Natural killer cell treated with Interleukin-12 subunit alpha and Interleukin-12 subunit beta and Interleukin-15 and Interleukin-18, amount 100 ng/mL, for 72 hours (primary cell): ENCODE measurements around the gene DCPS. TPM values are rescaled to one million over a fixed set of nuclear protein-coding genes. Genes with fewer than 3 reads are reported as not detected.
"Not testable (repeated sequence)": the region's sequence is repeated elsewhere in the genome, so short reads cannot be mapped to it uniquely, and the experiment has no call there.

Experiments
- ATAC-seq, 2 donors: fragments of 150-1000 bp; cut with Tn5 transposase in 1 of 2; sonication (Bioruptor Pico), chemical (Tn5 transposase) in 1 of 2; 2 replicates each; pipeline ENCODE4 v1.10.0; 2021
- DNase-seq: peaks from one replicate; pipeline ENCODE4 v3.0.0; 2022; ENCODE audit warnings: low spot score
- H3K27ac Mint-ChIP-seq, 2 donors: 1 replicate in 1 of 2; 2 replicates in 1 of 2; pipeline ENCODE4 v1.8.0; 2022; ENCODE audit warnings: mixed read lengths in 2 of 2, mild to moderate bottlenecking in 1 of 2, moderate library complexity in 1 of 2
- H3K27me3 Mint-ChIP-seq, 2 donors: 1 replicate in 1 of 2; 2 replicates in 1 of 2; pipeline ENCODE4 v1.8.0; 2022; ENCODE audit warnings: mixed read lengths in 2 of 2
- H3K36me3 Mint-ChIP-seq: one replicate; pipeline ENCODE4 v1.8.0; 2022; ENCODE audit warnings: mixed read lengths
- H3K4me1 Mint-ChIP-seq, 2 donors: 1 replicate in 1 of 2; 2 replicates in 1 of 2; pipeline ENCODE4 v1.8.0; 2022; ENCODE audit warnings: low read depth in 2 of 2, mixed read lengths in 2 of 2, mild to moderate bottlenecking in 1 of 2
- H3K4me3 Mint-ChIP-seq: one replicate; pipeline ENCODE4 v1.8.0; 2022; ENCODE audit warnings: mixed read lengths
- H3K9me3 Mint-ChIP-seq: 2 replicates; pipeline ENCODE4 v1.8.0; 2022; ENCODE audit warnings: mixed read lengths
- total RNA-seq, 2 donors: library from RNA; stranded (reverse); gene quantifications; one replicate each; pipeline ENCODE4 v1.2.3, GENCODE V29; 2022

The DCPS gene
- total RNA-seq, 2 donors from 2014 or later, result 32.8 to 46.7 TPM

DNA sequence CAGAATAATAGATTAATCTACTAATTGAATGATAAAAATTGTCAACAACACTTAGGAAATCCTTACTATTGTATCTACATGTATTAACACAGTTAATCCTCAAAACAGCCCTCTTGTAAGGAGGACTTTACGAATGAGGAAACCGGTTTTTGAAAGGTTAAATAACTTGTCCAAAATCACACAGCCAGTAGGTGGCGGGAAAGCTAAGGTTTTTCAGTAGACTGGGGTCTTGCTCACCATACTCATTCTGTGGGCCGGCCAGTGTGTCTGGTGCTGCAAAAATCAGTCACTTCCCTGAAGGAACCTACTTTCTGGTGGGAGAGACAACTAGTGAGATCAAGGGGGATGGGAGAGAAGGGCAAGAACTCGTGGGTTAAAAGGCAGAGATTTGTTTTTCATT lies 3.8 kb downstream of the DCPS start:
- ATAC-seq (no peak), DNase-seq (no peak)
- Mint-ChIP-seq H3K27ac (peak overlapping the region; percentile 16 to 32), H3K4me3 (no peak overlapping the region), H3K27me3 (no peaks in the 10 kb centered on the region), H3K36me3 (peaks cover 12% of the 10 kb centered on the region), H3K9me3 (no peaks in the 10 kb centered on the region), H3K4me1 (peaks cover 43 to 53% of the 10 kb centered on the region in 2 donors)

GRCh38 chr11:126308271-126308671 lies 4.4 kb downstream of the DCPS start:
- Mint-ChIP-seq H3K27ac (peak overlapping the region; percentile 16 to 32), H3K27me3 (no peaks in the 10 kb centered on the region), H3K4me3 (no peak overlapping the region), H3K36me3 (peaks cover 12% of the 10 kb centered on the region), H3K9me3 (no peaks in the 10 kb centered on the region), H3K4me1 (peaks cover 48 to 54% of the 10 kb centered on the region in 2 donors)
- ATAC-seq (no peak), DNase-seq (no peak)

DNA sequence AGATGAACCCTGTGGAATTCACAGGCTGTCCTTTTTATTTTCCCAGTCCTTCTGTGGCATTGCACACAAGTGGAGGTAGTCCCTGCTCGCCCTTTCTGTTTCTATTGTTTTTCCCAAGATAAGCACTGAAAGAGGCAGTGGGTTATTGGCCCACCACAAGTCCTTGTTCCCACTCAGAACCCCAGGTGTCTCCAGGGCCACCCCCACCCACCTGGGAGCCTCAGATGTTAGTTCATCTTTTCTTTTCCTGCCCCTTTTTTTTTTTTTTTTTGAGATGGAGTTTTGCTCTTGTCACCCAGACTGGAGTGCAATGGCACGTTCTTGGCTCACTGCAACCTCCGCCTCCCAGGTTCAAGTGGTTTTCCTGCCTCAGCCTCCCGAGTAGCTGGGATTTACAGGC lies 4.9 kb downstream of the DCPS start:
- peaks cover 51 to 56% of the 10 kb centered on the region in 2 donors for H3K4me1 Mint-ChIP-seq

DNA sequence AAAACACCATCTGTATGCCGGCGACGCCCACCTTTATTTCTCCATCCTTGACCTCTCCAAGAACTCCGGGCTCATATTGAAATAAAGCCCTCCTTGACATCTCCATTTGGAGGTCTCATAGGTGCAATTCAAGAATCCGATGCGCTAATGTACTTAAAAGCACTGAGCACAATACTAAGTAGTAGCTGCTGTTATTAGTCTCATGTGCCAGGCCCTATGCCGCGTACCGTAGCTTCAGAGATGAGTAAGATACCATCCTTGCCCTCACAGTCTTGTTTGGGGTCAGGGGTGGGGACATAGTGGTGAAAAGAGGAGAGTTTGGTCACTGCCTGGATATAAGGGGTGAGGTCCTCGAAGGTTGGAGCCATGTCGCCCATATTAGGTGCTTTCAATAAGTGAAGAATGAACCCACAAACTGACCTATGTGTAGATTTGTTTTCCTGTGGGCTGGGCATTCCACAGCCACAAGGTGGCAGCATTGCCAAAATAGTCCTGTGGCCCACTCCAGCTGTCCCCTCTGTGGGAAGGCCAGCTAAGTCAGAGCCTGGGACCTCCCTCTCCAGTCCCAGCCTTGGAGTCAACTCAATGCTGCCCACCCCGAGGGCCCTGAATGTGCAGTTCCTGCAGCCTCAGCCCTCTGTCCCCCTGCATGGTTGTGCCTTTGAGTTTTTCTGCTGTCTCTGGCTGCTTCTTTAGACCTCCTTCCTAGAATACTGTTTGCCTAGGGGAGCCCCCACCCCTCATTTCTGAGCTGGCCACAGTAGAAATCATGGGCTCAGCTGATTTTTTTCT lies 6.5 kb downstream of the DCPS start:
- Mint-ChIP-seq H3K27ac (peak overlapping the region; percentile 60 to 94), H3K9me3 (no peaks in the 10 kb centered on the region), H3K4me1 (peaks cover 46 to 53% of the 10 kb centered on the region in 2 donors), H3K4me3 (peak overlapping the region; percentile 53), H3K36me3 (peaks cover 17% of the 10 kb centered on the region), H3K27me3 (no peaks in the 10 kb centered on the region)
- DNase-seq (peak; percentile 80), ATAC-seq (peak; percentile 79 to 85)

More for the DNA sequence above, 4.9 kb downstream of the DCPS start:
- not testable (repeated sequence) for H3K27ac Mint-ChIP-seq, H3K9me3 Mint-ChIP-seq, H3K4me3 Mint-ChIP-seq, H3K27me3 Mint-ChIP-seq, ATAC-seq, DNase-seq
- peaks cover 12% of the 10 kb centered on the region for H3K36me3 Mint-ChIP-seq

DNA sequence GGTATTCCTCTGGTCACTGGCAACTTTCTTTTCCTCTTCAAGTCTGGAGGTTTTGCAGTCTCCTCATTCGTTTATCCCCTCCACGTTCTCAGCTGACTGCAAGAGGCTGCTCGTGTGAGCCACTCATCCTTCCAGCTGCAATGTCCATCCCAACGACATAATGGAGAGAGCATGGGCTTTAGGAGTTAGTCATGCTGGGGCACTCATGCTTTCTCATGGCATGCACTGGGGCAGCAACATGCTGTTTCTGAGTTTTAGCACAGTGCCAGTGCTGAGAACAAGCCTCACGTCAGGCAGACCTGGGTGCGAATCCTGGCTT lies 7.1 kb downstream of the DCPS start:
- H3K27me3 Mint-ChIP-seq, result no peaks in the 10 kb centered on the region
- peak overlapping the region; percentile 60 to 94 for H3K27ac Mint-ChIP-seq
- H3K4me3 Mint-ChIP-seq, result peak overlapping the region; percentile 53
- DNase-seq (no peak), ATAC-seq (peak in 1 of 2 donors; percentile 30)
- peaks cover 13% of the 10 kb centered on the region for H3K36me3 Mint-ChIP-seq
- peaks cover 43 to 48% of the 10 kb centered on the region in 2 donors for H3K4me1 Mint-ChIP-seq
- H3K9me3 Mint-ChIP-seq, result no peaks in the 10 kb centered on the region

- Mint-ChIP-seq H3K27ac (peak overlapping the region; percentile 60 to 94), H3K27me3 (no peaks in the 10 kb centered on the region), H3K4me1 (peaks cover 47 to 54% of the 10 kb centered on the region in 2 donors), H3K4me3 (peak overlapping the region; percentile 53), H3K36me3 (peaks cover 18% of the 10 kb centered on the region), H3K9me3 (no peaks in the 10 kb centered on the region)
- ATAC-seq (peak; percentile 73 to 80), DNase-seq (no peak)
These were observed 7.8 kb downstream of the DCPS start for GRCh38 chr11:126311401-126312291.

GRCh38 chr11:126312961-126313360 lies 9.1 kb downstream of the DCPS start:
- Mint-ChIP-seq H3K27ac (peak overlapping the region; percentile 64 to 94), H3K9me3 (no peaks in the 10 kb centered on the region), H3K4me1 (peaks cover 51 to 61% of the 10 kb centered on the region in 2 donors), H3K4me3 (no peak overlapping the region), H3K27me3 (no peaks in the 10 kb centered on the region), H3K36me3 (peaks cover 23% of the 10 kb centered on the region)
- no peak for DNase-seq
- ATAC-seq, result no peak

GRCh38 chr11:126313826-126314225 lies 10.0 kb downstream of the DCPS start:
- Mint-ChIP-seq H3K4me1 (peaks cover 60 to 68% of the 10 kb centered on the region in 2 donors), H3K27me3 (no peaks in the 10 kb centered on the region), H3K36me3 (peaks cover 23% of the 10 kb centered on the region)

DNA sequence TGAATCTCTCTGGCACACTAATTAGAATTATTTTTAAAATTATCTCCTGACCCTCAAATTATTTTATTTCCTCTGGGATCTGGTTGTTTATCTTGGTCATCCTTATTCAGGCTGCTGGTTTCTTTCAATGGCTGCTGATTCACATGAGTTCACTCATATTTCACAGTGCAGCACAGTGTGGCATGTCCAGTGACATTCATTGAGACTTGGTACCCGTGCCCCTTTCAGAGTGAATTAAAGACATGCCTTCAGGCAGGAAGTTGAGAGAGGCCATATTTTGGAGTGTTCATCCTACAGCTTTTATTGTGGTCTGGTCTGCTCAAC lies 13.5 kb downstream of the DCPS start:
- Mint-ChIP-seq H3K27me3 (no peaks in the 10 kb centered on the region), H3K27ac (peak overlapping the region; percentile 91 to 94), H3K36me3 (peaks cover 26% of the 10 kb centered on the region), H3K9me3 (no peaks in the 10 kb centered on the region), H3K4me3 (peak overlapping the region; percentile 80), H3K4me1 (peaks cover 67 to 73% of the 10 kb centered on the region in 2 donors)
- ATAC-seq, result no peak
- DNase-seq, result no peak

More at GRCh38 chr11:126313826-126314225, 10.0 kb downstream of the DCPS start:
- H3K27ac Mint-ChIP-seq, result peak overlapping the region in 1 of 2 donors; percentile 94
- H3K9me3 Mint-ChIP-seq, result no peaks in the 10 kb centered on the region
- ATAC-seq, result no peak
- H3K4me3 Mint-ChIP-seq, result no peak overlapping the region
- DNase-seq, result no peak

DNA sequence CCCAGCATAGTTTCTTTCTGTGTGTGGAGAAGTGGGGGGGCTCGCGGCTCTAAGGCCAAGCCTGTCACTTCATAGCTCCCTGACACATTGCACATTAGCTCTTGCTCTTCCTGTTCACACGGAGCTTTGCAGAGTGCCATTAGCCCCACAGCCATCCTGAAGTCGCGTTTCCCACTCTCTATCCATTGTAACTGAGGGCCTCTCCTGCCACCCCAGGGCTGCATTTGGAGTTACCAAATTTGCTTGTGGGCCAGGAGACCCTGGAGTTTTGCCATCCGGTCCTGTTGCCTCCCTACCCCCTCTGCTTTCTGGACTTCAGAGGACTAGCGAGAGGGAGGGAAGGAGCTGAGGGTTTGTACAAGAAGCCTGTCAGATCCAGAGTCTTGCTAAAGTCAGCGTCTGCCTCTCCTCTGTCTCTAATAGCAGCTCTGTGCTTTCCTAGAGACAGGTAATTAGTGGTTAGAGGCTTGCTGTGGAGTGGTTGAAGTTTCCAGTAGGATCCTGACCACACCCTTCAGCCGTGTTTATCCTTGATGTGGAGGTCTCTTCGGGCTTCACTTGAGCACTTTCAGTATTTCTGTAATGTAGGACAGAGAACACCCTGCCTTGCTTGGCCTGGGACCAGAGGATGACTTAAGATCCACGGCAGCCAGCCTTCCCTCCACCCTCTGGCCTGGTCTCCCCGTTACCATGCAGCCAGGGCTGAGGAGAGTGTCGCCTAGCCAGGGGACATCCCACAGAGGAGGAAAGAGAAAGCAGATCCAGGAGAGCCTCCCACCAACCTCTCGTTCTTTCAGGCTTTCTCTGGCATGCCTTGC lies 14.1 kb downstream of the DCPS start:
- peak overlapping the region; percentile 80 for H3K4me3 Mint-ChIP-seq
- ATAC-seq, result peak; percentile 84 to 91
- H3K27me3 Mint-ChIP-seq, result no peaks in the 10 kb centered on the region
- peaks cover 64 to 69% of the 10 kb centered on the region in 2 donors for H3K4me1 Mint-ChIP-seq
- peaks cover 26% of the 10 kb centered on the region for H3K36me3 Mint-ChIP-seq
- H3K27ac Mint-ChIP-seq, result peak overlapping the region; percentile 91 to 94
- no peaks in the 10 kb centered on the region for H3K9me3 Mint-ChIP-seq
- peak; percentile 80 for DNase-seq

- H3K4me1 Mint-ChIP-seq, result peaks cover 58 to 61% of the 10 kb centered on the region in 2 donors
- H3K36me3 Mint-ChIP-seq, result peaks cover 26% of the 10 kb centered on the region
- H3K27me3 Mint-ChIP-seq, result no peaks in the 10 kb centered on the region
- ATAC-seq (peak; percentile 74 to 84), DNase-seq (peak; percentile 65)
- H3K27ac Mint-ChIP-seq, result peak overlapping the region; percentile 91 to 94
- peak overlapping the region; percentile 80 for H3K4me3 Mint-ChIP-seq
- H3K9me3 Mint-ChIP-seq, result no peaks in the 10 kb centered on the region
These were observed 14.9 kb downstream of the DCPS start for GRCh38 chr11:126318574-126319373.

DNA sequence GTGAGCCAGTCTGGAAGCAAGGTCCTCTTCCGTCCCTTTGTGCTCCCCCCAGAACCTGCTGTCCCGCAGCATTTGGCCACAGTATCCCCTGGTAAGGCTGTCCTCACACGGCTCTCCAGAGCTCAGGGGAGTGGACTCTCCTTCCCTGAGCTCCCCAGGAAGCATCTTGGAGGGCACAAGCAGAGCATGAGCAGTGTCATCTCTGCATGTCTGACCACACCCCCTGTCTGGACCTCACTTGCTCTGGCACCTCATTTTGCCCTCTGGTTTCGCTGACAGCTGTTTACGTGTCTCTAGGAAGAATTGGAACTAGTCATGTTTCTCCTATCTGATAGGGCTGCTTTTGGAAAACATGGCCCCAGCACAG lies 15.5 kb downstream of the DCPS start:
- Mint-ChIP-seq H3K4me1 (peaks cover 54 to 55% of the 10 kb centered on the region in 2 donors), H3K9me3 (no peaks in the 10 kb centered on the region), H3K36me3 (peaks cover 22% of the 10 kb centered on the region), H3K27me3 (no peaks in the 10 kb centered on the region), H3K27ac (peak overlapping the region; percentile 91 to 94), H3K4me3 (peak overlapping the region; percentile 80)
- ATAC-seq, result peak; percentile 9 to 24
- DNase-seq, result no peak

DNA sequence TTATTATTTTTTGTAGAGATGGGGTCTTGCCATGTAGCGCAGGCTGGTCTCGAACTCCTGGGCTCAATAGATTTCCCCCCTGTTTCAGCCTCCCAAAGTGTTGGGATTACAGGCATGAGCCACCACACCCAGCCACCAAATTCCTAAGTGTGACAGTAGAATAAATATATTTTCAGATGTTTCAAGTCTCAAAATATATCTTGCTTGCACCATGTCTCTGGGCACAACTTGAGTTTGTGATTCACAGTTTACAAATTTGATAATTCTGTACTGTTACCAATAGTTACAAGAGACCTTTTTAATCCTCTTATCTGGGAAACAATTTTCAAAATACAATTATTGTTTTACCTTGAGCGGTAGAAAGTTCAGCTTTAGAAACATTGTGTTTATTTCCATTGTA lies 19.1 kb downstream of the DCPS start:
- peaks cover 46 to 50% of the 10 kb centered on the region in 2 donors for H3K4me1 Mint-ChIP-seq
- no peaks in the 10 kb centered on the region for H3K9me3 Mint-ChIP-seq
- ATAC-seq, result no peak
- no peak for DNase-seq
- H3K36me3 Mint-ChIP-seq, result peaks cover 10% of the 10 kb centered on the region
- H3K27ac Mint-ChIP-seq, result no peak overlapping the region
- no peaks in the 10 kb centered on the region for H3K27me3 Mint-ChIP-seq
- H3K4me3 Mint-ChIP-seq, result no peak overlapping the region
